T-helper 1 cell (primary cell): ENCODE results near the gene SLC9A8.
"Not testable (repeated sequence)": the region's sequence is repeated elsewhere in the genome, so short reads cannot be mapped to it uniquely, and the experiment has no call there.

Experiments
- DNase-seq, 5 donors: peaks; one replicate each; pipeline ENCODE4 v3.0.0-alpha.2; 2012 to 2020
- total RNA-seq, 4 donors: gene quantifications; one replicate each; lab custom pipeline; 2026; lab: John Stamatoyannopoulos, UW

The SLC9A8 gene
- total RNA-seq: 37.9 to 56.8 (median 44.6) reads per million in 4 donors

GRCh38 chr20:49812507-49813304, at the start of gene SLC9A8:
SLC9A8 (plus strand) TSS chr20:49812828; CDS start chr20:49812923, 95 bp downstream.
- DNase-seq: peak; percentile 72 to 83 (median 76)

- no peak for DNase-seq
These were observed 49.5 kb upstream of the SLC9A8 start for GRCh38 chr20:49762940-49763766.

GRCh38 chr20:49765413-49765736, 47.3 kb upstream of the SLC9A8 start:
- DNase-seq: no peak

GRCh38 chr20:49765846-49766541, 46.6 kb upstream of the SLC9A8 start:
- no peak for DNase-seq

- peak in 1 of 5 donors; percentile 34 for DNase-seq
These were observed 45.6 kb upstream of the SLC9A8 start for GRCh38 chr20:49766979-49767521.

- DNase-seq: peak in 2 of 5 donors; percentile 3 to 66
These were observed 44.2 kb upstream of the SLC9A8 start for GRCh38 chr20:49768204-49769047.

- no peak for DNase-seq
These were observed 43.5 kb upstream of the SLC9A8 start for GRCh38 chr20:49769048-49769581.

GRCh38 chr20:49770634-49771033, 42.0 kb upstream of the SLC9A8 start:
- no peak for DNase-seq

GRCh38 chr20:49774213-49774612, 38.4 kb upstream of the SLC9A8 start:
- DNase-seq: not testable (repeated sequence)

GRCh38 chr20:49775229-49775693, 37.4 kb upstream of the SLC9A8 start:
- no peak for DNase-seq

- DNase-seq: no peak
These were observed 32.7 kb upstream of the SLC9A8 start for GRCh38 chr20:49779972-49780371.

- no peak for DNase-seq
These were observed 31.0 kb upstream of the SLC9A8 start for GRCh38 chr20:49781676-49782075.

- DNase-seq: not testable (repeated sequence)
These were observed 30.2 kb upstream of the SLC9A8 start for GRCh38 chr20:49782439-49782838.

- DNase-seq: not testable (repeated sequence)
These were observed 29.3 kb upstream of the SLC9A8 start for GRCh38 chr20:49783021-49783995.

- DNase-seq: no peak
These were observed 28.3 kb upstream of the SLC9A8 start for GRCh38 chr20:49784291-49784690.

GRCh38 chr20:49785149-49785851, 27.3 kb upstream of the SLC9A8 start:
- no peak for DNase-seq

- DNase-seq: no peak
These were observed 26.8 kb upstream of the SLC9A8 start for GRCh38 chr20:49785852-49786175.

- DNase-seq: no peak
These were observed 26.4 kb upstream of the SLC9A8 start for GRCh38 chr20:49786196-49786595.

GRCh38 chr20:49786668-49787370, 25.8 kb upstream of the SLC9A8 start:
- DNase-seq: no peak
